ENCODE data around the gene GPR65. TPM values are rescaled to one million over a fixed set of nuclear protein-coding genes. Genes with fewer than 3 reads are reported as not detected.

Gene GPR65
- total and polyA plus RNA-seq, 9 of the 15 experiments (the other 6 are each of a cell fraction or from before 2014, with no cell fraction given): 0.03 to 0.11 (median 0.04) TPM; not detected in 6

DNA sequence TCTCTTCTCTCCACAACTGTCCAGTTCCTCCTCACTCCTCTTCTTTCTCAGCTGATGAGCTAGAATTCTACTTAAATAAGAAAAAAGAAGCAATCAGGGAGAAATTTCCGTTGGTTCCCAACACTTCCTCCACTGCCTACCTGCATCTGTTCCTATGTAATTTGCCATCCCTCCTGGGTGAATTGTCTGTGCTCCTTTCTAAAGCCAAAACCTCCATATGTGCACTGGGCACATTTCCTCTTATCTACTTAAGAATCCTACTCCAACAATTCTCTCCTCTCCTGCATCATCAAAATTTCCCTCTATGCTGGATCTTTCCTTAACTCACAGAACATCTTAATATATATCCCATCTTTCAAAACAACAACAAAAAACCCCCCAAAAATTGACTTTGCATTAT lies 35.2 kb downstream of the GPR65 start:
- no peak overlapping the region for H2AFZ ChIP-seq (ENCODE audit: low read depth, low read length)
- no peak for FAIRE-seq
- H3K9me1 ChIP-seq (ENCODE audit: control insufficient read depth, insufficient read depth, low read length): no peaks in the 10 kb centered on the region
- H3K4me2 ChIP-seq (ENCODE audit: insufficient read depth, low read length): no peak overlapping the region
- DNase-seq (ENCODE audit: extremely low read depth in 1 of 4, low spot score in 3 of 4): no peak
- H3K79me2 ChIP-seq (ENCODE audit: control insufficient read depth, insufficient read depth, low read length): no peaks in the 10 kb centered on the region
- TF ChIP-seq, protein P1, sequence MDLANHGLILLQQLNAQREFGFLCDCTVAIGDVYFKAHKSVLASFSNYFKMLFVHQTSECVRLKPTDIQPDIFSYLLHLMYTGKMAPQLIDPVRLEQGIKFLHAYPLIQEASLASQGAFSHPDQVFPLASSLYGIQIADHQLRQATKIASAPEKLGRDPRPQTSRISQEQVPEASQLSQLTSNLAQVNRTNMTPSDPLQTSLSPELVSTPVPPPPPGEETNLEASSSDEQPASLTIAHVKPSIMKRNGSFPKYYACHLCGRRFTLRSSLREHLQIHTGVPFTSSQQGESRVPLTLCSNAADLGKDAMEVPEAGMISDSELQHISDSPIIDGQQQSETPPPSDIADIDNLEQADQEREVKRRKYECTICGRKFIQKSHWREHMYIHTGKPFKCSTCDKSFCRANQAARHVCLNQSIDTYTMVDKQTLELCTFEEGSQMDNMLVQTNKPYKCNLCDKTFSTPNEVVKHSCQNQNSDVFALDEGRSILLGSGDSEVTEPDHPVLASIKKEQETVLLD (IDR thresholded peaks at IDR 0.05): no peak
- TF ChIP-seq SAFB (IDR thresholded peaks at IDR 0.05; ENCODE audit: borderline replicate concordance, low read depth, low read length): no peak
- no peaks in the 10 kb centered on the region for H3K36me3 ChIP-seq (ENCODE audit: control insufficient read depth, insufficient read depth, low read length)
- 0% methylated on average over 1 of the region's 1 CpG for WGBS (ENCODE audit: insufficient coverage, low coverage, missing lambda C conversion rate)
- no peak overlapping the region for H3K27ac ChIP-seq (ENCODE audit: extremely low read depth, low read depth, low read length)
- ChIA-PET CTCF (ENCODE audit: low intra/inter-chr PET ratio) (no interaction called here), POLR2A (no interaction called here)
- no peak for ATAC-seq
- in situ Hi-C loops (cut with MboI) (no loop called here), intact Hi-C loops (cut with micrococcal nuclease) (no loop called here)
- H3K27me3 ChIP-seq (ENCODE audit: control insufficient read depth in 2 of 2, insufficient read depth in 2 of 2, low read length in 2 of 2): peaks cover 0 to 3% of the 10 kb centered on the region in 2 experiments; a peak in 1 of 5 replicates
- no TSS peak for BruUV-seq (replicated peaks)
- H4K20me1 ChIP-seq (replicated peaks; ENCODE audit: control insufficient read depth, insufficient read depth, low read length): no peaks in the 10 kb centered on the region
- no peaks in the 10 kb centered on the region for H3K4me1 ChIP-seq (replicated peaks in 1 of 2; ENCODE audit: control insufficient read depth in 2 of 2, insufficient read depth in 2 of 2, low read length in 2 of 2)
- H3K9me3 ChIP-seq (replicated peaks; ENCODE audit: control insufficient read depth, insufficient read depth, low read depth, low read length): no peaks in the 10 kb centered on the region
- no peak overlapping the region for H3K4me3 ChIP-seq
- no peak overlapping the region for H3K9ac ChIP-seq (ENCODE audit: insufficient read depth in 1 of 2, low read depth in 2 of 2, low read length in 2 of 2)

DNA sequence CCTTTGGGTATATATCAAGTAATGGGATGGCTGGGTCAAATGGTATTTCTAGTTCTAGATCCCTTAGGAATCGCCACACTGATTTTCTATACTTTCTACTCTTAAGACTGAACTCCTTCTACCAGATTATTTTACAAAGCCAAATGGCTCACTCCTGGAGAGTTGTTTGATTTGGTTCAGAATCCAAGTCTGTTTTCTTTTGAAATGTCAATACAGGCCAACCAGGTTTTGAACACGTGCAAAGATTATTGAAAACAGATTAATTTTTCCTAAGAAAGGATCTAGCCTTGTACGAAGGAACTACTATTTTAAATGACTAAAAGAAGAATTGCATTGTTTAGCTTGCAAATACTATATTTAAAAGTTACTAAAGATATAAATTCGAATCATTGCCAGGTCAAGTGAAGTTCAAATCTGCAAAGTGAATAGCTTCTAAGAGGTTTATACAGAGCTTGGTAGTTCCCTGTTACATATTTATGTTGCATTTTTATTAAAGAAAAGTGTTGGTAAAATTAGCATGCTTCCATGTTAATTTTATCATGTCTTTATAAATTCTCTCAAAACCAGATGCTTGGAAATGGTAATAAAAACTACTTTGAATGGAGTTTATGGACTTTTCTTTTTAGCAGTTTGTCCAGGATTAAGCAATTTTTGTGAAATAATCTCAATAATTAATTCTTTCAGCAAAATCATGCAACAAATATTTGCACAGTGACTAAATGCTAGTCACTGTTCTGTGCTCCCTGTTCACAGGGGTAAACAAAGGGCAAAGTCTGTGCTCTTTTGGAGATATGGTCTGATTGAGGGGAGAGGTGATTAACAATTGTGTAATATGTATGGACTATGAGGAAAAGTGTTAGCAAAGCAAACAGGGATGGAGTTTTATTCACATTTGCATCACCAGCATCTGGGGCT lies 38.9 kb downstream of the GPR65 start:
- BruUV-seq (replicated peaks): no TSS peak
- CTCF ChIA-PET (ENCODE audit: low intra/inter-chr PET ratio): no interaction called here
- no peak overlapping the region for H2AFZ ChIP-seq (ENCODE audit: low read depth, low read length)
- TF ChIP-seq ASH1L (IDR thresholded peaks at IDR 0.05; ENCODE audit: borderline replicate concordance, low read depth, partially characterized antibody): no peak
- no peak for TF ChIP-seq CREBBP (IDR thresholded peaks at IDR 0.05; ENCODE audit: low read depth, low read length)
- TF ChIP-seq CHD4 (IDR thresholded peaks at IDR 0.05; ENCODE audit: insufficient read depth, insufficient replicate concordance, low read depth, low read length, poor library complexity, severe bottlenecking): no peak
- no peak for TF ChIP-seq SMARCA5 (IDR thresholded peaks at IDR 0.05)
- TF ChIP-seq KDM4B (IDR thresholded peaks at IDR 0.05; ENCODE audit: borderline replicate concordance in 2 of 2, low read depth in 1 of 2): no peak
- no peak for TF ChIP-seq FOXP1 (CRISPR knock-in tag; IDR thresholded peaks at IDR 0.05)
- TF ChIP-seq ARHGAP35 (IDR thresholded peaks at IDR 0.05; ENCODE audit: partially characterized antibody): no peak
- TF ChIP-seq ZNF274 (IDR thresholded peaks at IDR 0.05; ENCODE audit: borderline replicate concordance, low read depth, low read length): no peak
- TF ChIP-seq ZNF316 (IDR thresholded peaks at IDR 0.05): no peak
- TF ChIP-seq TAF1 (IDR thresholded peaks at IDR 0.05; ENCODE audit: control insufficient read depth, extremely low read depth, insufficient read depth, low read length, severe bottlenecking): no peak
- TF ChIP-seq NUFIP1 (IDR thresholded peaks at IDR 0.05; ENCODE audit: partially characterized antibody): no peak
- no peak for TF ChIP-seq NRF1 (conservative IDR thresholded peaks at IDR 0.05 in 1 of 2, IDR thresholded peaks at IDR 0.05 in 1 of 2)
- TF ChIP-seq ZNF133 (CRISPR knock-in tag; IDR thresholded peaks at IDR 0.05): no peak
- no peak overlapping the region for H3K4me2 ChIP-seq (ENCODE audit: insufficient read depth, low read length)
- intact Hi-C loops (cut with micrococcal nuclease) (no loop called here), in situ Hi-C loops (cut with MboI) (no loop called here)
- H3K9ac ChIP-seq (ENCODE audit: insufficient read depth in 1 of 2, low read depth in 2 of 2, low read length in 2 of 2): no peak overlapping the region
- H3K36me3 ChIP-seq (ENCODE audit: control insufficient read depth, insufficient read depth, low read length): no peaks in the 10 kb centered on the region
- H3K9me3 ChIP-seq (replicated peaks; ENCODE audit: control insufficient read depth, insufficient read depth, low read depth, low read length): no peaks in the 10 kb centered on the region
- H3K27me3 ChIP-seq (ENCODE audit: control insufficient read depth in 2 of 2, insufficient read depth in 2 of 2, low read length in 2 of 2): no peaks in the 10 kb centered on the region; a peak in 1 of 5 replicates
- no peaks in the 10 kb centered on the region for H3K79me2 ChIP-seq (ENCODE audit: control insufficient read depth, insufficient read depth, low read length)
- no peak for FAIRE-seq
- DNase-seq (ENCODE audit: extremely low read depth in 1 of 4, low spot score in 3 of 4): no peak
- no peaks in the 10 kb centered on the region for H3K9me1 ChIP-seq (ENCODE audit: control insufficient read depth, insufficient read depth, low read length)
- POLR2A ChIA-PET: no interaction called here
- ATAC-seq: no peak
- H3K4me3 ChIP-seq: no peak overlapping the region
- H3K4me1 ChIP-seq (replicated peaks in 1 of 2; ENCODE audit: control insufficient read depth in 2 of 2, insufficient read depth in 2 of 2, low read length in 2 of 2): no peaks in the 10 kb centered on the region
- 0% methylated on average over 4 of the region's 4 CpGs for WGBS (ENCODE audit: insufficient coverage, low coverage, missing lambda C conversion rate)
- H3K27ac ChIP-seq (ENCODE audit: extremely low read depth, low read depth, low read length): no peak overlapping the region
- H4K20me1 ChIP-seq (replicated peaks; ENCODE audit: control insufficient read depth, insufficient read depth, low read length): no peaks in the 10 kb centered on the region

Measured in K562 (cell line).